H1 (cell line): ENCODE measurements around the gene IQCM. TPM values are rescaled to one million over a fixed set of nuclear protein-coding genes. Genes with fewer than 3 reads are reported as not detected.

Source experiments
- CTCF ChIA-PET: fragments of 300-600 bp; sonication (Branson Sonifier 250); formaldehyde crosslinking; loops from one replicate; lab custom pipeline; 2021; ENCODE audit not compliant: partially characterized antibody; lab: Charles Lee
- POLR2A ChIA-PET: fragments of 300-600 bp; sonication (Branson Sonifier 250); formaldehyde crosslinking; loops from one replicate; lab custom pipeline; 2021; ENCODE audit warnings: inconsistent platforms; ENCODE audit not compliant: partially characterized antibody; lab: Charles Lee
- DNase-seq, 2 experiments: peaks; one replicate each; pipeline versions ENCODE4 v3.0.0 to v3.0.0-alpha.2; 2010 to 2022; ENCODE audit warnings: low spot score in 2 of 2, low read depth in 1 of 2, mixed read lengths in 1 of 2
- FAIRE-seq: peaks from 2 replicates; lab custom pipeline; 2011; peaks lifted over from hg19 to GRCh38; lab: Jason Lieb, UNC
- H2AFZ ChIP-seq: 2 replicates; pipeline ENCODE4 v1.8.1; 2012; ENCODE audit warnings: low read length, inconsistent platforms
- H2AK5ac ChIP-seq: 2 replicates; pipeline ENCODE4 v1.6.1; 2013; ENCODE audit warnings: low read depth, low read length
- H2BK120ac ChIP-seq: replicated peaks from 2 replicates; pipeline ENCODE3; 2013; ENCODE audit warnings: low read depth, low read length, inconsistent platforms
- H2BK12ac ChIP-seq: 2 replicates; pipeline ENCODE4 v1.6.1; 2013; ENCODE audit warnings: low read depth, low read length
- H2BK15ac ChIP-seq: 2 replicates; pipeline ENCODE4 v1.6.1; 2013; ENCODE audit warnings: low read length
- H2BK20ac ChIP-seq: 2 replicates; pipeline ENCODE4 v1.6.1; 2013; ENCODE audit warnings: low read length
- H2BK5ac ChIP-seq: 2 replicates; pipeline ENCODE4 v1.6.1; 2013; ENCODE audit warnings: low read depth, low read length
- H3K14ac ChIP-seq: 2 replicates; pipeline ENCODE4 v1.6.1; 2013; ENCODE audit warnings: inconsistent platforms; ENCODE audit not compliant: insufficient read length
- H3K18ac ChIP-seq: 2 replicates; pipeline ENCODE4 v1.6.1; 2013; ENCODE audit warnings: low read length; ENCODE audit errors: extremely low read depth
- H3K23ac ChIP-seq: 2 replicates; pipeline ENCODE4 v1.6.1; 2013; ENCODE audit warnings: inconsistent platforms; ENCODE audit not compliant: insufficient read length
- H3K23me2 ChIP-seq: 2 replicates; pipeline ENCODE4 v1.6.1; 2013; ENCODE audit warnings: low read depth, low read length
- H3K27ac ChIP-seq: 2 replicates; pipeline ENCODE4 v1.6.1; 2011; ENCODE audit warnings: low read depth, low read length, inconsistent platforms
- H3K27me3 ChIP-seq, 4 experiments: replicated peaks in 1 of 4; 1 replicate in 1 of 4; 2 replicates in 3 of 4; pipeline versions ENCODE4 v1.6.1 to v1.8.1; 2011 to 2013; ENCODE audit warnings: low read length in 3 of 4, mild to moderate bottlenecking in 3 of 4, inconsistent platforms in 2 of 4, mixed read lengths in 2 of 4, moderate library complexity in 1 of 4; ENCODE audit not compliant: control insufficient read depth in 3 of 4, insufficient read depth in 3 of 4; ENCODE audit errors: extremely low read depth in 1 of 4
- H3K36me3 ChIP-seq, 4 experiments: 2 replicates each; pipeline versions ENCODE4 v1.6.1 to v1.8.1; 2011 to 2013; ENCODE audit warnings: mild to moderate bottlenecking in 4 of 4, low read length in 3 of 4, moderate library complexity in 2 of 4, control low read depth in 1 of 4, inconsistent platforms in 1 of 4; ENCODE audit not compliant: insufficient read depth in 4 of 4, control insufficient read depth in 2 of 4
- H3K4ac ChIP-seq: replicated peaks from 2 replicates; pipeline ENCODE3; 2013; ENCODE audit warnings: low read length, low read depth, mixed read lengths, inconsistent platforms; ENCODE audit not compliant: insufficient read length
- H3K4me1 ChIP-seq, 4 experiments: replicated peaks in 1 of 4; 1 replicate in 1 of 4; 2 replicates in 3 of 4; pipeline versions ENCODE4 v1.6.1 to v1.8.1; 2011 to 2013; ENCODE audit warnings: low read length in 3 of 4, inconsistent platforms in 2 of 4, mixed read lengths in 1 of 4; ENCODE audit not compliant: insufficient read depth in 4 of 4, control insufficient read depth in 3 of 4
- H3K4me2 ChIP-seq, 2 experiments: 2 replicates each; pipeline versions ENCODE4 v1.6.1 to v1.8.1; 2011 to 2013; ENCODE audit warnings: low read depth in 2 of 2, low read length in 2 of 2, control low read depth in 1 of 2, inconsistent platforms in 1 of 2, mild to moderate bottlenecking in 1 of 2; ENCODE audit not compliant: insufficient read depth in 1 of 2
- H3K4me3 ChIP-seq, 4 experiments: fragments of 200-600, 300-600 bp in 1 of 4; sonication (generic), shearing (Covaris generic), sonication (Bioruptor Twin) in 1 of 4; 2 replicates each; pipeline versions ENCODE4 v1.5.1 to v1.8.1; 2011 to 2016; ENCODE audit warnings: low read length in 4 of 4, low read depth in 3 of 4, control low read depth in 2 of 4, inconsistent platforms in 2 of 4, mild to moderate bottlenecking in 2 of 4, mixed read lengths in 1 of 4, moderate library complexity in 1 of 4; ENCODE audit not compliant: insufficient read depth in 2 of 4; ENCODE audit errors: extremely low read depth in 1 of 4
- H3K56ac ChIP-seq: replicated peaks from 2 replicates; pipeline ENCODE3; 2013; ENCODE audit warnings: low read depth, mild to moderate bottlenecking, mixed read lengths, low read length, inconsistent platforms; ENCODE audit not compliant: insufficient read length
- H3K79me1 ChIP-seq: 2 replicates; pipeline ENCODE4 v1.6.1; 2013; ENCODE audit warnings: low read depth, low read length, control low read depth
- H3K79me2 ChIP-seq, 2 experiments: 2 replicates each; pipeline versions ENCODE4 v1.6.1 to v1.8.1; 2012 to 2013; ENCODE audit warnings: low read length in 2 of 2, mild to moderate bottlenecking in 2 of 2, inconsistent platforms in 1 of 2; ENCODE audit not compliant: insufficient read depth in 2 of 2, control insufficient read depth in 1 of 2
- H3K9ac ChIP-seq, 4 experiments: replicated peaks in 1 of 4; 1 replicate in 1 of 4; 2 replicates in 3 of 4; pipeline versions ENCODE4 v1.6.1 to v1.8.1; 2011 to 2013; ENCODE audit warnings: low read depth in 3 of 4, low read length in 3 of 4, control low read depth in 2 of 4, mild to moderate bottlenecking in 2 of 4, moderate library complexity in 2 of 4, inconsistent platforms in 1 of 4; ENCODE audit errors: extremely low read depth in 1 of 4
- H3K9me3 ChIP-seq, 2 experiments: 2 replicates each; pipeline versions ENCODE4 v1.6.1 to v1.8.1; 2012 to 2013; ENCODE audit warnings: mild to moderate bottlenecking in 2 of 2, moderate library complexity in 2 of 2, control low read depth in 1 of 2, inconsistent platforms in 1 of 2, low read depth in 1 of 2, low read length in 1 of 2, mixed read lengths in 1 of 2; ENCODE audit not compliant: insufficient read depth in 2 of 2
- H4K20me1 ChIP-seq, 2 experiments: replicated peaks in 1 of 2; 2 replicates each; pipeline versions ENCODE3 to v1.8.1; 2011 to 2013; ENCODE audit warnings: inconsistent platforms in 2 of 2, low read length in 2 of 2, mild to moderate bottlenecking in 1 of 2; ENCODE audit not compliant: insufficient read depth in 2 of 2, control insufficient read depth in 1 of 2
- H4K5ac ChIP-seq: 2 replicates; pipeline ENCODE4 v1.6.1; 2013; ENCODE audit warnings: low read length, low read depth, mixed read lengths, inconsistent platforms; ENCODE audit not compliant: insufficient read length
- H4K8ac ChIP-seq: 2 replicates; pipeline ENCODE4 v1.8.0; 2013; ENCODE audit warnings: mild to moderate bottlenecking, moderate library complexity, low read length, inconsistent platforms; ENCODE audit not compliant: insufficient read depth; ENCODE audit errors: extremely low read depth
- H4K91ac ChIP-seq: replicated peaks from 2 replicates; pipeline ENCODE3; 2013; ENCODE audit warnings: low read length, mixed read lengths, inconsistent platforms; ENCODE audit not compliant: insufficient read length
- CTBP2 ChIP-seq: IDR thresholded peaks from 2 replicates; pipeline ENCODE4 v1.7.0; 2011; ENCODE audit warnings: borderline replicate concordance, mild to moderate bottlenecking, moderate library complexity, mixed read lengths, low read length; ENCODE audit not compliant: insufficient read depth, insufficient read length
- KDM1A ChIP-seq: fragments of 200-600, 300-600 bp; sonication (generic); IDR thresholded peaks from 2 replicates; pipeline ENCODE4 v1.7.1; 2016; ENCODE audit warnings: mild to moderate bottlenecking, low read length, borderline replicate concordance
- polyA plus RNA-seq, 7 experiments: library from polyadenylated mRNA; depleted of rRNA in 3 of 7; stranded (reverse) in 5 of 7; unstranded in 2 of 7; fragments of >200 nt in 5 of 7; fragments of 200-250 nt in 2 of 7; gene quantifications; 1 replicate in 5 of 7; 2 replicates in 1 of 7; 4 replicates in 1 of 7; pipeline versions ENCODE4 v1.2.1 to v1.2.3, GENCODE V29; 2011 to 2013; ENCODE audit warnings: missing spikeins in 2 of 7, mixed read lengths in 2 of 7
- total RNA-seq: library from RNA; stranded (reverse); fragmentation: NEBNext Ultra II Directional; extraction: Animal tissue kit (Norgen Biotek cat#: 25700); gene quantifications from 2 replicates; pipeline ENCODE4 v1.2.1, GENCODE V29; 2021

The IQCM gene
- total and polyA plus RNA-seq, 2 of the 8 experiments (the other 6 are each of a cell fraction or from before 2014, with no cell fraction given) = not detected

DNA sequence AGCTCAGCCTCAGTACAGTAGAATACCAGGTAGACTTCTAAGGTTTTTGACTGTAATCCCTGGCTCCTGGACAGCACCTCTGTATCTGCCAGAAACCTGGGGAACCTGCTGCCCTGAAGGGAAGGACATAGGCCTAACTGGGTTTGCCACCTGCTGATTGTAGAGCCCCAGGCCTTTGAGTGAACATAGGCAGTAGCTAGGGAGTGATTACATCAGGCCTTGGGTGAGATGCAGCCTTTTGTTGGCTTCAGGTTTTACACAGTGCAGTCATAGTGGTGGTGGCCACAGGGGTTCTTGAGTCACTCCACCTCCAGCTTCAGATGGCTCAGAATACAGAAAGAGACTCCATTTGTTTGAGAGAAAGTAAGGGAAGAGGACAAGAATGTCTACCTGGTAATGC is 19.3 kb downstream of the IQCM start:
- Histone ChIP-seq H2BK120ac (no peak overlapping the region), H3K4ac (no peak overlapping the region), H2AK5ac (no peak overlapping the region), H3K79me2 (no peaks in the 10 kb centered on the region), H2AFZ (no peak overlapping the region), H2BK20ac (no peak overlapping the region), H3K9me3 (no peaks in the 10 kb centered on the region), H3K56ac (no peak overlapping the region), H3K4me3 (no peak overlapping the region), H3K23ac (no peak overlapping the region), H3K36me3 (no peaks in the 10 kb centered on the region), H2BK12ac (no peak overlapping the region), H2BK15ac (no peak overlapping the region), H4K8ac (no peak overlapping the region), H3K79me1 (no peaks in the 10 kb centered on the region), H4K5ac (no peak overlapping the region), H3K18ac (no peak overlapping the region), H3K27me3 (no peaks in the 10 kb centered on the region), H4K20me1 (no peaks in the 10 kb centered on the region), H3K4me2 (no peak overlapping the region), H3K23me2 (no peaks in the 10 kb centered on the region), H2BK5ac (no peak overlapping the region), H3K14ac (no peak overlapping the region), H3K27ac (no peak overlapping the region), H3K4me1 (no peaks in the 10 kb centered on the region), H3K9ac (no peak overlapping the region), H4K91ac (no peak overlapping the region)
- ChIA-PET CTCF (interaction anchor here (1.0 to 1.9 kb wide), 3 partner anchors 10 to 17 kb away, joined by 3 to 8 read pairs (median 5); no protein-coding TSS in a partner anchor), POLR2A (no interaction called here)
- no peak for DNase-seq
- FAIRE-seq = no peak
- TF ChIP-seq CTBP2 (no peak), KDM1A (no peak)
